Measurements from ENCODE around the gene METAP1D. TPM values are rescaled to one million over a fixed set of nuclear protein-coding genes. Genes with fewer than 3 reads are reported as not detected.

The METAP1D gene
- total and polyA plus RNA-seq, 9 donors, result 7.0 to 14.3 (median 10.9) TPM

- WGBS, 3 donors, result 19 to 29% (median 23%) methylated on average over 14 of the region's 14 CpGs
Observed at GRCh38 chr2:172082105-172082943, 82.6 kb downstream of the METAP1D start.

GRCh38 chr2:172082944-172083627 is 83.3 kb downstream of the METAP1D start:
- Histone ChIP-seq H3K27ac (no peak overlapping the region), H3K9me3 (no peaks in the 10 kb centered on the region), H3K4me3 (no peak overlapping the region), H3K4me1 (ENCODE audit: insufficient read depth) (peaks cover 6% of the 10 kb centered on the region), H3K27me3 (peaks cover 35% of the 10 kb centered on the region), H3K36me3 (no peaks in the 10 kb centered on the region)
- TF ChIP-seq EP300 (IDR thresholded peaks at IDR 0.05), result no peak
- intact Hi-C loops (cut with DNase I), result loop anchor here in 2 of 4 donors (10.0 kb wide), 1 partner anchor 158 kb away; the partner anchor contains the start of gene HAT1 (in 2 of the 2)
- WGBS, 3 donors, result 12 to 17% (median 13%) methylated on average over 42 of the region's 42 CpGs
- DNase-seq, result peak in 1 of 5 donors; percentile 16

More at GRCh38 chr2:172082105-172082943, 82.6 kb downstream of the METAP1D start:
- Histone ChIP-seq H3K27me3 (peaks cover 32% of the 10 kb centered on the region), H3K9me3 (no peaks in the 10 kb centered on the region), H3K27ac (no peak overlapping the region), H3K4me1 (ENCODE audit: insufficient read depth) (peaks cover 6% of the 10 kb centered on the region), H3K4me3 (no peak overlapping the region), H3K36me3 (no peaks in the 10 kb centered on the region)
- intact Hi-C loops (cut with DNase I), result loop anchor here in 2 of 4 donors (10.0 kb wide), 1 partner anchor 158 kb away; the partner anchor contains the start of gene HAT1 (in 2 of the 2)
- DNase-seq, result no peak
- no peak for TF ChIP-seq CTCF (IDR thresholded peaks at IDR 0.05)
- TF ChIP-seq EP300 (IDR thresholded peaks at IDR 0.05), result no peak
- no peak for TF ChIP-seq POLR2A (IDR thresholded peaks at IDR 0.05)

GRCh38 chr2:172083628-172084394 is 84.1 kb downstream of the METAP1D start:
- DNase-seq, result no peak
- TF ChIP-seq CTCF (IDR thresholded peaks at IDR 0.05) (no peak), EP300 (IDR thresholded peaks at IDR 0.05) (no peak), POLR2A (IDR thresholded peaks at IDR 0.05) (no peak)
- Histone ChIP-seq H3K4me3 (no peak overlapping the region), H3K27me3 (peaks cover 35% of the 10 kb centered on the region), H3K9me3 (no peaks in the 10 kb centered on the region), H3K36me3 (no peaks in the 10 kb centered on the region), H3K27ac (no peak overlapping the region), H3K4me1 (ENCODE audit: insufficient read depth) (peaks cover 6% of the 10 kb centered on the region)
- intact Hi-C loops (cut with DNase I), result loop anchor here in 2 of 4 donors (10.0 kb wide), 1 partner anchor 159 kb away; the partner anchor contains the start of gene HAT1 (in 2 of the 2)
- WGBS, 3 donors, result 14 to 18% (median 17%) methylated on average over 23 of the region's 23 CpGs

- H3K27ac ChIP-seq, result no peak overlapping the region
- no peak for DNase-seq
- intact Hi-C loops (cut with DNase I), result loop anchor here in 2 of 4 donors (10.0 kb wide), 1 partner anchor 160 kb away; the partner anchor contains the start of gene HAT1 (in 2 of the 2)
- H3K27me3 ChIP-seq, result peaks cover 35% of the 10 kb centered on the region
- TF ChIP-seq POLR2A (IDR thresholded peaks at IDR 0.05) (no peak), EP300 (IDR thresholded peaks at IDR 0.05) (no peak), CTCF (IDR thresholded peaks at IDR 0.05) (no peak)
- H3K36me3 ChIP-seq, result no peaks in the 10 kb centered on the region
- no peaks in the 10 kb centered on the region for H3K9me3 ChIP-seq
- H3K4me1 ChIP-seq (ENCODE audit: insufficient read depth), result peaks cover 6% of the 10 kb centered on the region
- H3K4me3 ChIP-seq, result peak overlapping the region; percentile 25
- WGBS, 3 donors, result 3 to 7% (median 5%) methylated on average over 17 of the region's 17 CpGs
Observed at GRCh38 chr2:172084395-172084644, 84.6 kb downstream of the METAP1D start.
